ENCODE measurements around the gene TAX1BP1. TPM values are rescaled to one million over a fixed set of nuclear protein-coding genes. Genes with fewer than 3 reads are reported as not detected.

TAX1BP1 gene
- total RNA-seq, 1 donor from 2014 or later: 184 TPM

GRCh38 chr7:27708485-27708884, 31.5 kb upstream of the TAX1BP1 start:
- Histone ChIP-seq H3K4me1 (no peaks in the 10 kb centered on the region), H3K27ac (replicated peaks) (no peak overlapping the region), H3K36me3 (no peaks in the 10 kb centered on the region), H3K27me3 (ENCODE audit: low read depth) (no peaks in the 10 kb centered on the region), H3K9me3 (replicated peaks) (no peaks in the 10 kb centered on the region), H3K4me3 (no peak overlapping the region)
- no peak for DNase-seq
- TF ChIP-seq CTCF (IDR thresholded peaks at IDR 0.05; ENCODE audit: borderline replicate concordance): no peak
- intact Hi-C loops (cut with micrococcal nuclease): no loop called here

GRCh38 chr7:27709137-27710075, 30.6 kb upstream of the TAX1BP1 start:
- DNase-seq: no peak
- H3K36me3 ChIP-seq: no peaks in the 10 kb centered on the region
- no peaks in the 10 kb centered on the region for H3K9me3 ChIP-seq (replicated peaks)
- no peak overlapping the region for H3K27ac ChIP-seq (replicated peaks)
- intact Hi-C loops (cut with micrococcal nuclease): no loop called here
- TF ChIP-seq CTCF (IDR thresholded peaks at IDR 0.05; ENCODE audit: borderline replicate concordance): no peak
- no peaks in the 10 kb centered on the region for H3K4me1 ChIP-seq
- H3K27me3 ChIP-seq (ENCODE audit: low read depth): no peaks in the 10 kb centered on the region
- no peak overlapping the region for H3K4me3 ChIP-seq

GRCh38 chr7:27712217-27712616, 27.7 kb upstream of the TAX1BP1 start:
- Histone ChIP-seq H3K27ac (replicated peaks) (no peak overlapping the region), H3K9me3 (replicated peaks) (no peaks in the 10 kb centered on the region), H3K27me3 (ENCODE audit: low read depth) (no peaks in the 10 kb centered on the region), H3K36me3 (no peaks in the 10 kb centered on the region), H3K4me1 (no peaks in the 10 kb centered on the region), H3K4me3 (no peak overlapping the region)
- TF ChIP-seq CTCF (IDR thresholded peaks at IDR 0.05; ENCODE audit: borderline replicate concordance): no peak
- no peak for DNase-seq
- intact Hi-C loops (cut with micrococcal nuclease): no loop called here

DNA sequence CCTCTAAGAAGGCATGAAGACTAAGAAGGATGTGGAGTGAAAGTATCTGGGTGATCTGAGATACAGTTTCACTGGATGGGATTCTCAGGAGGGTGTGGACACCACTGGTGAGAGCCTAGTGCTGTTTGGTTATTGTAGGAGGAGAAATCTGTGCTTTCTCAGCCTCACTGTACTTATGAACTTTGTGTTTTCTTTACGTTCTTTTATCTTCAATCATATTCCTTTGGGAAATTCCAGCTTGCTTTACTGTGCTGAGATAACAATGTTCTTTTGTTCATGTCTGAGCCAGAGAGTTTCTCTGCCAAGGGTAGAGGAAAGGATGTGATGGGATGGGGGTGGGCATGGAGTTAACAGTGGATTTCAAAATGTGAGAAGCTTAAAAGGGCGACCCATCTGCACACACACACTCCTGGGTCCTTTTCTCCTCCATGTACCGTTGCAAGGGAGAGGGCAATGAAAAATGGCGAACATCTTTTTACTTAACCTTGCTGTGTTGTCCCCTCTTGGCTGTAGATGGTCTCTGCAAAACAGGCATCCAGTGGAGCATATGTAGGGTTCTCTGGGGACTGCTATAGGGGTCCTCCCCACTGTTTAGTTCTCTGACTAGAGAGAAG, 25.0 kb upstream of the TAX1BP1 start:
- no peak for DNase-seq
- no peak for TF ChIP-seq CTCF (IDR thresholded peaks at IDR 0.05; ENCODE audit: borderline replicate concordance)
- H3K9me3 ChIP-seq (replicated peaks): no peaks in the 10 kb centered on the region

DNA sequence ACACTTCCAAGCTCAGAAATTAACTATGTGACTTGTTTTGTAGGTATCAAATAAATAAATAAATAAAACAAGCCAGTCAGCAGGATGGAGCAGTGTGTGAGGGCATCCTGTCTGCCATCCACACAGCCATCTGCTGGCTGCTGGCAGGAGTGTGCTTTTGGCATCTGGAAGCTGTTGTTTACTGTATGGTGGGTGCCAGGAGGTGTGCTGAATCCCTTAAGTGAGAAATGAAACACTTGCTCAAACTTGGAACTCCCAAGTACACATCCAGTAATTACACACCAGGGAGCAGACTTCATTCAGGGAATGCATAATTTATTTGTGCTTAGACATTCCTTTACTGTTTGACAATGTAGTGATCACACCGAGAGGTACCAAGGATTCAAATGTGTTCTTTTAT, 16.9 kb upstream of the TAX1BP1 start:
- DNase-seq: no peak
- Histone ChIP-seq H3K27ac (replicated peaks) (no peak overlapping the region), H3K36me3 (no peaks in the 10 kb centered on the region), H3K4me3 (no peak overlapping the region), H3K27me3 (ENCODE audit: low read depth) (no peaks in the 10 kb centered on the region), H3K9me3 (replicated peaks) (no peaks in the 10 kb centered on the region), H3K4me1 (no peaks in the 10 kb centered on the region)
- intact Hi-C loops (cut with micrococcal nuclease): no loop called here
- TF ChIP-seq CTCF (IDR thresholded peaks at IDR 0.05; ENCODE audit: borderline replicate concordance): peak; percentile 23

More for the DNA sequence above, 25.0 kb upstream of the TAX1BP1 start:
- Histone ChIP-seq H3K36me3 (no peaks in the 10 kb centered on the region), H3K27ac (replicated peaks) (no peak overlapping the region), H3K27me3 (ENCODE audit: low read depth) (no peaks in the 10 kb centered on the region), H3K4me1 (no peaks in the 10 kb centered on the region), H3K4me3 (no peak overlapping the region)
- intact Hi-C loops (cut with micrococcal nuclease): no loop called here
